NCI-H128 (cell line): ENCODE results near the gene NUDT4.
"Not testable (repeated sequence)": the region's sequence is repeated elsewhere in the genome, so short reads cannot be mapped to it uniquely, and the experiment has no call there.

Experiments
- DNase-seq: peaks from one replicate; lab custom pipeline; 2025; ENCODE audit not compliant: unreplicated experiment; lab: John Stamatoyannopoulos, UW

Gene NUDT4

GRCh38 chr12:93366422-93366821, 11.3 kb upstream of the NUDT4 start:
- no peak for DNase-seq

- DNase-seq: no peak
Observed at GRCh38 chr12:93368766-93369165, 9.0 kb upstream of the NUDT4 start.

- DNase-seq: no peak
Observed at GRCh38 chr12:93369505-93369904, 8.2 kb upstream of the NUDT4 start.

DNA sequence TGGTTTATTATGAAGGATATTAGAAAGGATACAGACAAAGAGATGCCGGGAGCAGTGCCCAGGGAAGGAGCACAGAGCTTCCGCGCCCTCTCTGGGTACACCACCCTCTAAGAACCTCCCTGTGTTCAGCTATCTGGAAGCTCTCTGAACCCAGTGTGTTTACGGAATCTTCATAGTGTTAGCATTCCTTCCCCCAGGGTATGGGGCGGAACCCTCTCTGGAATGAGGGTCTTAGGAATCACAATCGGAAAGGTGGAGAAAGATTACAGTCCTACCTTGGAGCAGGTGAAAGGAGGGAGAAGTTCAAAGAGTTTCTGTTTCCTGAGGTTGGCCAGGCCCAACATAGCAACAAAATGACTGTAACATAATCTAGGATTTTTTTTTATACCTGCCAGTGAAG, 6.8 kb upstream of the NUDT4 start:
- no peak for DNase-seq

- DNase-seq: no peak
Observed at GRCh38 chr12:93373961-93374656, 3.6 kb upstream of the NUDT4 start.

GRCh38 chr12:93375906-93376305, 1.8 kb upstream of the NUDT4 start:
- DNase-seq: no peak

DNA sequence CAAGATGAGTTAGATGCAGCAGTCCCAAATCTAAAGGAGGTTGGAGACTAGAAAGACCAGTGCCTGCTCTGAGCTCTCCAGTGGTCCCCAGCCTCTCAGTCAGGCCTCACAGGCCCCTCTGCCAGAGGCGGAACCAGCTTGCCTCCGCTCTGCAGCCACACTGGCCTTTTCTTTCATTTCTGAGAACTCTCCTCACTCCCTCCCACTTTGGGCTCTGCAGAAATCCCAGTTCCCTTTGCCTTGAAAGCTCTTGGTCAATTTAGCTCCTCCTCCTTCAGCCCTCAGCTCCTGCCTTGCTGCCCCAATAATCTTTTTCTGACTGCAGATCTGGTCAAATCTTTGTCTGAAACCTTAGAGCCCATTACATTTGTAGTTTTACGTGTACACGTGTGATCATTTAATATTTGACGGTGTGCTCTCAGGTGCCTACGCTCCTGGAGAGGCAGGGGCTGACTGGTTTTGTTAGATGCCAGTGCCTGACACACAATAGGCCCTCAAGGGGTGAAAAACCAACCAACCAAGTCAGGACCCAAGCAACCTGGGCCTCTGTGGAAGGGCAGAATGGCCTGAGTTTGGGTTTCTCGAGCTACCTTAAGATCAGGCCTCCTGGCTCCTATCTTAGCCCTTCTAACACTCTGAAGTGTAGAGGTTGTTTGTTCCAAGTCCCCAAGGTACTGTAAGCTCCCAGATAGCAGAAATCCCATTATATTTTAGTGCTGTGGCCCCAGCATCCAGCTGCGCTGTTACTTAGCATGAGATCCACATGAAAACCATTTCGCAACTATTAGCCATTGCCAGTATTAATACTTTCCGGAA, 1.1 kb upstream of the NUDT4 start:
- DNase-seq: no peak

DNA sequence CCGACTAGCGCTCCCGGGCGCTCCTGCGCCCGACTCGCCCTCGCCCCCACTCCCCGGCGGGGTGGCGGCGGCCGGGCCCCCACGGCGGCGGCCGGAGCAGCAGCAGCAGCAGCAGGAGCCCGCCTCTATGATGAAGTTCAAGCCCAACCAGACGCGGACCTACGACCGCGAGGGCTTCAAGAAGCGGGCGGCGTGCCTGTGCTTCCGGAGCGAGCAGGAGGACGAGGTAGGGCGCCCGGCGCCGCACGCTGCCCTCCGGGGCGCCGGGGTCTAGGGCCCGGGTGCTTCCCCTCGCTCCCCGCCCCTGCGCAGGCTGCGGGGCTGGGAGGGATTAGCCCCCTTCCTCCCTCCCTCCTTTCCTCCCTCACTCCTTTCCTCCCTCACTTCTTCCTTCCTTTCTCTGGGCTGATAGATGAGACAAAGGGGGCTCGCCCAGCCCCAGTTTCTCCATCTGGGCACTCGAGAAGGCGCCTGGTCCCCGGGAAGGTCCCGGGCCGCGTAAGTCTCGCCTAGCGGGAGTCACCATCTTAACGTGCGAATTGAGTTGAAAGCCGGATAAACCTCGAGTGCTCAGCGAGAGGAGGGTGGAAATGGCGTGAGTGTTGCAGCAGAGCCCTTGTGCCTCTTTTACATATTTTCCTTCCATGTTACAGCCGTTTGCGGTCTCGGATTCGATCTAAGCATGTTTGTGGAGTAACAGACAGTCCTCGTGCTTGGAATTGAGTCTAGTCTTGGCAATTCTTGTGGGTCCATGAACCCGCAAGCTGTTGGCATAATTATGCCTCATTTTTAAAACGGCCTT, 672 bp downstream of the NUDT4 start:
- DNase-seq: peak; percentile 35

GRCh38 chr12:93378998-93379325, 1.2 kb downstream of the NUDT4 start:
- DNase-seq: no peak

- DNase-seq: no peak
Observed at GRCh38 chr12:93379326-93379980, 1.7 kb downstream of the NUDT4 start.

GRCh38 chr12:93379981-93380361, 2.2 kb downstream of the NUDT4 start:
- no peak for DNase-seq

DNA sequence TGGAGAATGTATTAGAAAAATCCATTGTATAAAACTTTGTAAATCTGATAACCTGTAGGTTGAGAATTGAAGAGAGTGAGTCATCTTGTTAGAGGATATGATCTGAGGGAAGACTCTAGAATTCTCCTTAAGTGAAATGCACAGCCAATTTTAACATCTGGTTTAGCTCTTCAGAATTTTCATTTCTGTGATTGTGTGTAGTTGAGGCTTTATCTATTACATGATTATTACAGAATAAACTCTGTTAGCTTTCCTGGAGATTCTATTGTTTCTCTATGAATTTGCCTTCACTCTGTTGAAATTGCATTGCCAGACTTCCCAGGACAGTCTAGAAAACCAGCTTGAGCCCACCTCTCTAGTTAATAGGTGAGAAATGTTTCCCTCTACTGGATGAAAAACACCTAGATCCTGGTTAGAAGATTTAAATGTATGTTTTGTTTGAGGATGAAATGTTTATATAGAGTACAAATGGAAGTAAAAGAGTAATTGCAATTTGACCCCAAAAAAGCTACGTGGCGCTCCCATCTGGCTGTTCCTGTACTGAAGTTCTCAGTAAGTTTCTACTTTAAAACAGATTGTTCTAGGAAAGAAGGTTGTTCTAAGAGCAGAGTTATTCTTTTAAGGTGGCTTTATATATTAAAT, 2.9 kb downstream of the NUDT4 start:
- peak; percentile 10 for DNase-seq

- no peak for DNase-seq
Observed at GRCh38 chr12:93381161-93381975, 3.6 kb downstream of the NUDT4 start.

DNA sequence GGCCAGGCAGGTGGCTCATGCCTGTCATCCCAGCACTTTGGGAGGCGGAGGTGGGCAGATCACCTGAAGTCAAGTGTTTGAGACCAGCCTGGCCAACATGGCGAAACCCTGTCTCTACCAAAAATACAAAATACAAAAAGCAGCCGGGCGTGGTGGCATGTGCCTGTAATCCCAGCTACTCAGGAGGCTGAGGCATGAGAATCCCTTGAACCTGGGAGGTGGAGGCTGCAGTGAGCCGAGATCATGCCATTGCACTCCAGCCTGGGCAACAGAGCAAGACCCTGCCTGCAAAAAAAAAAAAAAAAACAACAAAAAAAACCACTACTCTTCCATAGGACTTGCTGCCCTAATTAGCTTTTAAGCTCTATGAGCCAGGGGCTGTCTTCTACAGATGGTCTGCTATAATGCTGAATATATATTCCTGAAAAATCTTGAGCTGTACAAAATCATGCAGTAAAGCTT, 4.3 kb downstream of the NUDT4 start:
- DNase-seq: not testable (repeated sequence)

DNA sequence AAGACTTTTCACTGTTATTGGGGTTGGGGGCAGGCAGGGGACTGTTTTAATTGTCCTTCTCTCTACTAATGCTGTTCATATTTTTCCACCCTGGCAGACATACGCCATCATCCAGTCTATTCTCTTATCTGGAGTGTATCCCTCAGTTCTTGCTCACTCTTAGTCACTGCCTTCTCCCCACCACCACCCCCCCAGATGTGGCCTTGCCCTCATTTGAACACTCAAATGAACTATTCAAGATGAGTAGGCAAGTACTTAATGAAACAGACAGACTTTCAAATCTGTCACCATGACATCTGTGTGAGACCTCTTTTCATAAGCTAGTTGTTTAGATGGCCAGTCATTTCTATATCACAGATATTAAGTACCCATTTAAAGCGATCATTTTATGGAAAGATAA, 10.1 kb downstream of the NUDT4 start:
- no peak for DNase-seq

- DNase-seq: no peak
Observed at GRCh38 chr12:93390031-93390430, 12.3 kb downstream of the NUDT4 start.

DNA sequence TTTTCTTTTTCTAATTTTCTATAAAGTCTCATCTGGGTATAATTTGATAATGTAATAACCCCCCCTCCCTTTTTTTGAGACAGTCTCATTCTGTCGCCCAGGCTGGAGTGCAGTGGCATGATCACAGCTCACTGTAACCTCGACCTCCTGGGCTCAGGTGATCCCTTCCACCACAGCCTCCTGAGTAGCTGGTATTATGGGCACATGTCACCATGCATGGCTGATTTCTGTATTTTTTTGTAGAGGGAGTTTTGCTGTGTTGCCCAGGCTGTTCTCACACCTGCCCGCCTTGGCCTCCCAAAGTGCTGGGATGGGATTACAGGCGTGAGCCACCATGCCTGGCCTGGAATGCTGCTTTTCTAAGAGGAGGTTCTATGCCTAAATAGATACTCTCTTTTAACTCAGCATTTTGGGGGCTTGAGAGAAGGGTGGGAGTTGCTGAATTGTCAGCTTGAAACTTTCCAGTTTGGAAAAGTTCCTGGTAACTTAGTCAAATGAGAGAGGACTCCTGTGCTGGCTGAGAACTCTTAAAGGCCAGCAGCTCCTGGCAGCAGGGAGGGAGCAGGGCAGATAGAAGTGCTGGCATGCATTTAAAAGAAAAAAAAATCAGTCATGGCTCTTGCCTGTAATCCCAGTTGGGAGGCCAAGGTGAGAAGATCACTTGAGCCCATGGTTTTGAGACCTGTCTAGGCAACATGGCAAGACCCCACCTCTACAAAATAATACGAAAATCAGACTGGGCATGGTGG, 13.0 kb downstream of the NUDT4 start:
- DNase-seq: no peak

GRCh38 chr12:93393425-93393824, 15.7 kb downstream of the NUDT4 start:
- no peak for DNase-seq

- no peak for DNase-seq
Observed at GRCh38 chr12:93397412-93397811, 19.7 kb downstream of the NUDT4 start.
